GM21526 (cell line): ENCODE measurements around the gene ACAA2.

Experiments used
- ATAC-seq: cut with Tn5 transposase; IDR thresholded peaks from one replicate; pipeline ENCODE4 v1.9.1; 2021; ENCODE audit warnings: moderate library complexity; ENCODE audit not compliant: unreplicated experiment, low FRiP score

The ACAA2 gene, protein sequence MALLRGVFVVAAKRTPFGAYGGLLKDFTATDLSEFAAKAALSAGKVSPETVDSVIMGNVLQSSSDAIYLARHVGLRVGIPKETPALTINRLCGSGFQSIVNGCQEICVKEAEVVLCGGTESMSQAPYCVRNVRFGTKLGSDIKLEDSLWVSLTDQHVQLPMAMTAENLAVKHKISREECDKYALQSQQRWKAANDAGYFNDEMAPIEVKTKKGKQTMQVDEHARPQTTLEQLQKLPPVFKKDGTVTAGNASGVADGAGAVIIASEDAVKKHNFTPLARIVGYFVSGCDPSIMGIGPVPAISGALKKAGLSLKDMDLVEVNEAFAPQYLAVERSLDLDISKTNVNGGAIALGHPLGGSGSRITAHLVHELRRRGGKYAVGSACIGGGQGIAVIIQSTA

GRCh38 chr18:49813319-49814146, at the start of gene ACAA2:
ACAA2 (minus strand) TSS chr18:49813533; CDS start chr18:49813484, 49 bp downstream.
- ATAC-seq: peak; percentile 76

- no peak for ATAC-seq
Observed at GRCh38 chr18:49862656-49863385, 49.5 kb upstream of the ACAA2 start.

GRCh38 chr18:49861659-49862058, 48.3 kb upstream of the ACAA2 start:
- ATAC-seq: no peak

DNA sequence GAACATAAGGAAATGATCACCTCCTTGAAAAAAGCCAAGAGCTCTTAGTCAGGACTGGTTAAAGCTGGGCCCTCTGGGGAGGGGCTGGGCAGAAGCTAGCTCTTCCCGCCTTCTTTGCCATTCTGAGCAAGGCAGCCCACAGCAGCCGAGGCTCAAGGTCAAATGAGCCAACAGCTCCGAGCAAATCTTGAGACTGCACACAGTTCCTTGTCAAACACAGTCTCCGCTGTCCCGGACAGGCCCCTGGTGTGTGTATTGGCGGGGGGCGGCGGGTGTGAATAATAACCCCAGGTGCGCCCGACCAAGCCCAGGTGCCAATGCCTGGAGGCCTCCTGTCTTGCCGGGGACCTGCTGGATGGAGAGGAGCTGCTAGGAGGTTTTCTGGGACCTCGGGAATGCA, 46.4 kb upstream of the ACAA2 start:
- ATAC-seq: no peak

GRCh38 chr18:49859021-49859359, 45.7 kb upstream of the ACAA2 start:
- ATAC-seq: no peak

DNA sequence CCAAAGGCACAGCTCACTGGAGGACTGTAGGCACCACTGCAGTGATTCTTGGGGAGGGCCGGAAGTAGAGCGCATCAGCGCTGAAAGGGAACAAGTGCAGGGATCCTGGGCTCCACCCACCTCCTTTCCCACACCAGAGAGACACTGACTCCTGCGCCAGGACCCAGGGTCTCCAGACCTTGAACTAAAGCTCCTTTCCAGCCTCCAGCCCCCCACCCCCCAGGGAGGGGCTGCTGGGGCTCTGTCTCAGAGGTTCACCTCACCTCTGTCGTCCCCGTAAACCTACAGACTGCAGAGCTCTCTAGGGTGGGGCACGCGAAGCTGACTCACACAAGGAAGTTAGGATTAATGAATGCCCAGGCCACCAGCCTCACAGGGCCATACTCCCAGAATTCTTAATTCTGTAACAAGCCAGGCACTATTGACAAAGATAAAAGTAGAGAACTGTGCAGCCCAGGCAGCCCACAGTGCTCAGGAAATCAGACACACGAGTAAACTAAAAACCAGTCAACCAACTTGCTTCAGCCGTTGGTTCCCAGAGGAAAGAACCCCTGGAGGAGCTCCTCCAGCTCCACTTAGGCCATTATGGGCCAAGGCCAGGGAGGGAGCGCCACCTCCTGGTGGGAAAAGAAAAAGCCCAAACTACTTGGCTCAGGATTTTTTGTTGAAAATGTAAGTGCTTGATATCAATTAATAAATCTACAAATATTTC, 45.1 kb upstream of the ACAA2 start:
- no peak for ATAC-seq

- no peak for ATAC-seq
Observed at GRCh38 chr18:49857708-49858107, 44.4 kb upstream of the ACAA2 start.

GRCh38 chr18:49856496-49856895, 43.2 kb upstream of the ACAA2 start:
- ATAC-seq: no peak

GRCh38 chr18:49855711-49856415, 42.5 kb upstream of the ACAA2 start:
- ATAC-seq: no peak

GRCh38 chr18:49854681-49855080, 41.3 kb upstream of the ACAA2 start:
- no peak for ATAC-seq

DNA sequence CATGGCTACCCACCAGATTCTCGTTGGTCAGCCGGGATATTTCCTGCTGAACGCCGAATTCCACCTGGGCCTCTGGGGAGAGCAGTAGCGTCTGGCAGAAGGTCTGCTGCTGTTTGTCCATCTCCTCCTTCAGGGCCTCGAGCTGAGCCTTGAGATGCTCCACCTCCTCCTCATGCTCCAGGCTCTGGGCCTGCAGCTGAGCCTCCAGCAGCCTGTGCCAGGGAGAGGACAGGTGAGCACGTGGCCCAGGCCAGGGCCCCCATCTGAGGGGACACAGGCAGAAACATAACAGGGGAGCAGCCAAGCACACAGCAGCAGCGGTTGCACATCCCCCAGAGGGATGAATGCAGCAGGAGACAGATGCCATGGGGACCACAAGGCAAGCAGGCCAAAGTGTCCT, 40.1 kb upstream of the ACAA2 start:
- ATAC-seq: no peak

GRCh38 chr18:49853011-49853410, 39.7 kb upstream of the ACAA2 start:
- ATAC-seq: no peak

DNA sequence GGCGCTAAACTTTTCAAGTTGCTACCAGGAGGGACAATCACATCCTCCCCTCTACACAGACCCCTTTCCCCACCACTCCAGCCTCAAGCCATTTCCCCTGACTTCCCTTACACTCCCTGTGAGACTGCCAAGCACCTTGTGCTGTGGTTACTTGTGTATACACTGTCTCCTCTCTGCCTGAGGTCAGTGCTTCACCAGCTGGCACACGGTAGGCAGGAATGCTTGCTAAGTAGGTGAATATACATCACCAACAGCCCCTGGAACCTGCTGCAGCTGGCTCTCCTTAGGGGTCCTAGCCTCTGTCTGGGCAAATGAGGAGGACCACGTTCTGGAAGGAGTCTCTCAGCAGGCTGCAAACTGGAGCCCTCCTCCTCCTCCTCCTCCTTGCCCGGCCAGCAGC, 38.3 kb upstream of the ACAA2 start:
- no peak for ATAC-seq

- no peak for ATAC-seq
Observed at GRCh38 chr18:49850636-49851035, 37.3 kb upstream of the ACAA2 start.

DNA sequence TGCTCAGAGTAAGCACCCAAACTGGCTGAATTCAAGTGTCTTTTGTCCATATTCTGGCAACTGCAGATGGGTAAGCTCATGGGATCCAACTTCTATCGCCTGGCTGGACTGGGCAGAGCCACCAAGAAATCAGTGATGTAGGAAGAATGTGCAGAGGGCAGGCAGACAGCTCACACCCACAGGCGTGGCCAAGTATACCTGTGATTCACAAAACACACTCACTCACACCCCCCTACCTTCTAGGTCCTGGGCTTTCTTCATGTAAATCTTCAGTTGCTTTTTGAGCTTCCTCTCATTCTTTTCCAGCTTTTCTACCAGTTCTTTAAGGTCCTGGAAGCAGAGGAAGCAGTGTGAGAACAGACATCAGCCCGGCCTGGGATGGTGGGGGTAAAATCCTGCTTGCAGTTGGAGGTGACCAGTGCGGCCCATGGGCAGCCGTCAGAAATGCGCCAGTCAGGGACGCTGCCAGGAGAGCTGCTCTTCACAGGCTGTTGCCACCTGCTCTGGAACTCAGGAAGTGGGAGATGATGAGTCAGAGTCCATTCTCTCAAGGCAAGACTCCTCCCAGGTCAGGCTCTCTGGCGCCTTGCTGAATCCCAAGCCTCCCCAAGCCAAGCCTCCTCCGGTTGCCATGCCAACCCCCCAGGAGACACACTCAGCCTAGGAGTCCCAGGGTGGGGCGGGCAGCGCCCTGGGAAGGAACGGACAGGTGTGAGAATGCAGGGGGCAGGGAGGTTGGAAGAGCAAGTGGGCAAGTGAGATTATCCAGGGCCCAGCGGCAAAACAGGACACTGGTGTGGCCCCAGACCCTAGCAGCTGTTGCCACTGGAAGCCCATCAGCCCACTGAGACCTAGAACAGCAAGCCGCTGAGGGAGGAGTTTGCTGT, 36.2 kb upstream of the ACAA2 start:
- ATAC-seq: no peak

DNA sequence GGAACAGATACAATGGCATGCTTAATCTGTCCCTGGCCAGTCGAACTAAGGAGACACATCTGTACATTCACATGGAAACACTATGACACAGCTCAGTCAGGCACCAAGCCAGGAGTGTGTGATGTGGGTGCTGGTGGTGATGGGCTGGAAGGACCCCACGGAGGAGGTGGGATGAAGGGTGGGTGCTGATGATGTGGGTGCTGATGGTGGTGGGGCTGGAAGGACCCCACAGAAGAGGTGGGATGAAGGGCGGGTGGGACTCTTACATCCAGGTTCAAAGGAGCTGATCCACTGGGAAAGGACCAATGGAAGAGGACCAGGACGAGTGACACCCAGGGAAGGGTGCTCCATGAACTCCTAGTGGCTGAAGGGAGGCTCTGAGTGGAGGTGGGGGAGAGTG, 34.8 kb upstream of the ACAA2 start:
- no peak for ATAC-seq

- ATAC-seq: no peak
Observed at GRCh38 chr18:49847524-49847923, 34.2 kb upstream of the ACAA2 start.

DNA sequence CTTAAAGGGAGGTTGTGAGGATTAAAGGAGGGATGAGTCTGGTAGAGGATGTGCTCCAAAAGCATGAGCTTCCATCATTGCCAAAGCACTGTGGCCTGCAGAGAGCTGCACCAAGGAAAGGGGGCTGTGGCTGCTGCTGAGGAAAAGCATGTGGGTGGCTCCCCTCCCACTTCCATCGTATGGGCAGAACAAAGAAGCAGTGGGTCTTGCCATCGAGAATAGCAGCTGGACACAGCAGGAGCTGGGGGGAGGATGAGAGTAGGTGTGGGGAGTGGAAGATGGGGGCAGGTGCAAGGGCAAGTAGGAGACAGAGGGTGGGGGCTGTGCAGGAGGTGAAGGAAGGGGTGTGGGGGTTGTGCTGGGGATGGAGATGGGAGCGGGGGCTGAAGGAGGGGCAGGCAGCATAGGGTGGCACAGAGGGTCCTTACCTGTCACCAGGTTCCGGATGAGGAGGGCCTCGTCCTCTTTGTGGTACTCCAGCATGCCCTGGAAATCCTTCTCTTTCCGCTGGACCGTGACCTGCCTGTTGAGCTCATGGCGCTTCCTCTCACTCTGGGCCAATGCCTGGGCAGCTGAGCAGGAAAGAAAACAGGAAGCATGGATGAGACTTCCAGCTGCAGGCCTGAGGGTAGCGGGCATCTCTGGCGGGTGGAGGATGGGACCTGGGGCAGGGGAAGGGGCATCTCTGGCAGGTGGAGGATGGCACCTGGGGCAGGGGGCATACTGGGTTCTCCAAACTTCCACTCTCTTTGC, 33.6 kb upstream of the ACAA2 start:
- ATAC-seq: no peak

- no peak for ATAC-seq
Observed at GRCh38 chr18:49846361-49846662, 33.0 kb upstream of the ACAA2 start.
